Measurements from ENCODE around the gene BRIP1. TPM values are rescaled to one million over a fixed set of nuclear protein-coding genes. Genes with fewer than 3 reads are reported as not detected.

The BRIP1 gene
- total RNA-seq, 1 experiment from 2014 or later, result 8.5 TPM

DNA sequence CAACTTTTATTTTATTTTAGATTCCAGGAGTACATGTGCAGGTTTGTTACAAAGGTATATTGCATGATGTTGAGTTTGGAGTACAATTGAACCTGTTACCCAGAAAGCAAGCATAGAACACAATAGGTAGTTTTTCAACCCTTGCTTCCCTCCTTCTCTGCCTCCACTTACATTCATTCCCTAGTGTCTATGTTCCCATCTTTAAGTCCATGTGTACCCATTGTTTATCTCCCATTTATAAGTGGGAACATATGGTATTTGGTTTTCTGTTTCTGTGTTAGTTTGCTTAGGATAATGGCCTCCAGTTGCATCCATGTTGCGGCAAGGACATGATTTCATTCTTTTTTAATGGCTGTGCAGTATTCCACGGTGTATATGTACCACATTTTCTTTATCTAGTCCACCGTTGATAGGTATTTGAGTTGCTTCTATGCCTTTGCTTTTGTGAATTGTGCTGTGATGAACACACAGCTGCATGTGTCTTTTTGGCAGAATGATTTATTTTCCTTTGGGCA lies 158.3 kb downstream of the BRIP1 start:
- Histone ChIP-seq H3K27me3 (ENCODE audit: low read length) (no peaks in the 10 kb centered on the region), H3K4me3 (ENCODE audit: low read length) (no peak overlapping the region), H2AFZ (ENCODE audit: low read length) (no peak overlapping the region), H3K4me1 (ENCODE audit: low read length) (no peaks in the 10 kb centered on the region), H3K79me2 (ENCODE audit: low read length) (no peaks in the 10 kb centered on the region), H3K9ac (ENCODE audit: low read length) (no peak overlapping the region), H3K9me3 (ENCODE audit: low read length) (peaks cover 10% of the 10 kb centered on the region), H3K27ac (ENCODE audit: low read length) (no peak overlapping the region), H3K9me2 (replicated peaks; ENCODE audit: insufficient read depth, low read length) (no peaks in the 10 kb centered on the region), H4K20me1 (ENCODE audit: insufficient read depth, low read depth, low read length) (no peaks in the 10 kb centered on the region), H3K4me2 (ENCODE audit: low read depth, low read length, poor library complexity, severe bottlenecking) (no peak overlapping the region), H3K36me3 (ENCODE audit: insufficient read depth, low read length) (peaks cover 19% of the 10 kb centered on the region)
- DNase-seq, result no peak

DNA sequence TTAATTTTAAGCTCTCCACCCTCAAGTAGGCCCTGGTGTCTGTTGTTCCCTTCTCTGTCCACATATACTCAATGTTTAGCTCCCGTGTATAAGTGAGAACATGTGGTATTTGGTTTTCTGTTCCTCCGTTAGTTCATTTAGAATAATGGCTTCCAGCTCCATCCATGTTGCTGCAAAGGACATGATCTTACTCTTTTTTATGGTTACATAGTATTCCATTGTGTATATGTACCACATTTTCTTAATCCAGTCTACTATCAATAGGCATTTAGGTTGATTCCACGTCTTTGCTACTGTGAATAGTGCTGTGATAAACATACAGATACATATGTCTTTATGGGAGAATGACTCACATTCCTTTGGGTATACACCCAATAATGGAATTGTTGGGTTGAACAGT lies 160.9 kb downstream of the BRIP1 start:
- Histone ChIP-seq H4K20me1 (ENCODE audit: insufficient read depth, low read depth, low read length) (no peaks in the 10 kb centered on the region), H3K4me2 (ENCODE audit: low read depth, low read length, poor library complexity, severe bottlenecking) (no peak overlapping the region), H3K4me1 (ENCODE audit: low read length) (no peaks in the 10 kb centered on the region), H3K9me3 (ENCODE audit: low read length) (peaks cover 15% of the 10 kb centered on the region), H3K9ac (ENCODE audit: low read length) (no peak overlapping the region), H3K27ac (ENCODE audit: low read length) (no peak overlapping the region), H3K79me2 (ENCODE audit: low read length) (no peaks in the 10 kb centered on the region), H3K36me3 (ENCODE audit: insufficient read depth, low read length) (peaks cover 3% of the 10 kb centered on the region; the same call in 1 of the 2 replicates), H3K4me3 (ENCODE audit: low read length) (no peak overlapping the region), H3K9me2 (replicated peaks; ENCODE audit: insufficient read depth, low read length) (no peaks in the 10 kb centered on the region), H2AFZ (ENCODE audit: low read length) (no peak overlapping the region), H3K27me3 (ENCODE audit: low read length) (no peaks in the 10 kb centered on the region)
- no peak for DNase-seq

DNA sequence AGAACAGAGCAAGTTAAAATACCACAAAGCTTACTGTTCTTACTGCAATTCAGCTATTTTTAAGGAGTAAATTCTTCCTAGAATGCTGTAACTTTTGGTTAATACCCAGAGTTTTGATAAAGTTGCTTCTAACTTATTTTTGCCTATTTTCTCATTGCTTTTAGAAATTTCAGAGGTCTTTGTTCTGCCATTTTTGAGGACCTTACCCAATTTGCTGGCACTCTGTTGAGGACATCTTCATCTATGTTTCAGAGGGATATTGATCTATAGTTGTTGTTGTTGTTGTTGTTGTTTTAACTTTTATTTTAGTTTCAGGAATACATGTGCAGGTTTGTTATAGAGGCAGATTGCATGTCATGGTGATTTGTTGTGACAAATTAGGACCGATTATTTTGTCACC lies 161.3 kb downstream of the BRIP1 start:
- H4K20me1 ChIP-seq (ENCODE audit: insufficient read depth, low read depth, low read length), result no peaks in the 10 kb centered on the region
- no peaks in the 10 kb centered on the region for H3K79me2 ChIP-seq (ENCODE audit: low read length)
- H3K9ac ChIP-seq (ENCODE audit: low read length), result no peak overlapping the region
- H3K4me1 ChIP-seq (ENCODE audit: low read length), result no peaks in the 10 kb centered on the region
- no peak overlapping the region for H3K4me3 ChIP-seq (ENCODE audit: low read length)
- H2AFZ ChIP-seq (ENCODE audit: low read length), result no peak overlapping the region
- no peaks in the 10 kb centered on the region for H3K9me2 ChIP-seq (replicated peaks; ENCODE audit: insufficient read depth, low read length)
- peaks cover 3% of the 10 kb centered on the region; the same call in 1 of the 2 replicates for H3K36me3 ChIP-seq (ENCODE audit: insufficient read depth, low read length)
- no peak overlapping the region for H3K4me2 ChIP-seq (ENCODE audit: low read depth, low read length, poor library complexity, severe bottlenecking)
- H3K27me3 ChIP-seq (ENCODE audit: low read length), result no peaks in the 10 kb centered on the region
- no peak overlapping the region for H3K27ac ChIP-seq (ENCODE audit: low read length)
- DNase-seq, result no peak
- H3K9me3 ChIP-seq (ENCODE audit: low read length), result peaks cover 15% of the 10 kb centered on the region

DNA sequence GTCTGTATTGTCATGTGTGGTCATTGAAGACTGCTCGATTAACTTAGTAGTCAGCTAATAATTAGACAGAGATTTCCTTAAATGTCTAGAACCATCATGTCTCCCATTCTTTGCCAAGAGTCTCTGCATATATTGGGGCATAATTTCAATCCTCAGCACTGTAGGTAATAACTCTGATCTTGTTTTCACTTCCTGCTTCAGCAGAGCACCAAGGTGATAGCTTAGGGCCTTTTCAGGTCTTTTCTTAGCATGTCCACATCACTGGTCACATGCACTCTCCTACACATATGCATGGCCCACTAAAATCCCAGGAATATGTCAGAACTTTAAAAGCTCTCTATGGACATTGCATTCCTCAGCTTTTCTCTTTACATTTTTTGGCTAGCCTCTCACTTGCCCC lies 162.0 kb downstream of the BRIP1 start:
- no peak overlapping the region for H3K27ac ChIP-seq (ENCODE audit: low read length)
- H4K20me1 ChIP-seq (ENCODE audit: insufficient read depth, low read depth, low read length), result no peaks in the 10 kb centered on the region
- H3K79me2 ChIP-seq (ENCODE audit: low read length), result no peaks in the 10 kb centered on the region
- no peak for DNase-seq
- H3K4me2 ChIP-seq (ENCODE audit: low read depth, low read length, poor library complexity, severe bottlenecking), result no peak overlapping the region
- H3K9me2 ChIP-seq (replicated peaks; ENCODE audit: insufficient read depth, low read length), result no peaks in the 10 kb centered on the region
- no peak overlapping the region for H3K9ac ChIP-seq (ENCODE audit: low read length)
- peaks cover 15% of the 10 kb centered on the region for H3K9me3 ChIP-seq (ENCODE audit: low read length)
- no peak overlapping the region for H2AFZ ChIP-seq (ENCODE audit: low read length)
- no peaks in the 10 kb centered on the region for H3K36me3 ChIP-seq (ENCODE audit: insufficient read depth, low read length)
- H3K4me1 ChIP-seq (ENCODE audit: low read length), result no peaks in the 10 kb centered on the region
- no peak overlapping the region for H3K4me3 ChIP-seq (ENCODE audit: low read length)
- H3K27me3 ChIP-seq (ENCODE audit: low read length), result no peaks in the 10 kb centered on the region

DNA sequence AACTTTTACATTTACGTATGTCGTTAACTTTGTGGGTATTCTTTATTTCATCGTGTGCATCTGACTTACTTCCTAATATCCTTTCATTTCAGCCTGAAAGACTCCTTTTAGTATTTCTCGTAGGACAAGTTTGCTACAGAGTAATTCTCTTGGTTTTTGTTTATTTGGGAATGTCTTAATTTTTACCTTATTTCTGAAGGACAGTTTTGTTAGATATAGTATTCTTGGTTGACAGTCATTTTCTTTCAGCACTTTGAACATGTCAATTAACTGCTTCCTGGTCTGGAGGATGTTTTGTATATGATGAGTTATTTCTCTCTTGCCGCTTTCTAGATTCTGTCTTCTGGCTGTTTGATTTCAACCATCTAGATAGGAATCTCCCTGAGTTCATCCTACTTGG lies 163.1 kb downstream of the BRIP1 start:
- Histone ChIP-seq H3K4me1 (ENCODE audit: low read length) (no peaks in the 10 kb centered on the region), H3K27ac (ENCODE audit: low read length) (no peak overlapping the region), H3K9me3 (ENCODE audit: low read length) (peaks cover 15% of the 10 kb centered on the region), H3K27me3 (ENCODE audit: low read length) (no peaks in the 10 kb centered on the region), H3K4me2 (ENCODE audit: low read depth, low read length, poor library complexity, severe bottlenecking) (no peak overlapping the region), H3K79me2 (ENCODE audit: low read length) (no peaks in the 10 kb centered on the region), H3K9me2 (replicated peaks; ENCODE audit: insufficient read depth, low read length) (no peaks in the 10 kb centered on the region), H3K4me3 (ENCODE audit: low read length) (no peak overlapping the region), H3K36me3 (ENCODE audit: insufficient read depth, low read length) (no peaks in the 10 kb centered on the region), H4K20me1 (ENCODE audit: insufficient read depth, low read depth, low read length) (no peaks in the 10 kb centered on the region), H2AFZ (ENCODE audit: low read length) (no peak overlapping the region), H3K9ac (ENCODE audit: low read length) (no peak overlapping the region)
- DNase-seq, result no peak

DNA sequence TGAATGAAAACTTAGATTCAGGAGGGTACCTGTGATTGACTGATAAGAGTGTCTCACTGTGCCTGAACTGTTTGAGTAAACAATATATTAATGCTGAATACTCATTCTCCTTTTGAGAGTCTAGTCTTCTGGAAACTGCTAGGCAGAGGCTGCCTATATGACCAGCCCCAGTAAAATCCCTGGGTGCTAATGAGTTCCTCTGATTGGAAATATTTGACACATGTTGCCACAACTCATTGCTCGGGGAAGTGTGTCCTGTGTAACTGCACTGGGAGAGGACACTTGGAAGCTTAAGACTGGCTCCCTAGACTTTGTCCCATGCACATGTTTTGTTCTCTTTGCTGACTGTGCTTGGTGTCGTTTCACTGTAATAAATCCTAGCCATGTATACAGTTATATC lies 163.6 kb downstream of the BRIP1 start:
- peaks cover 15% of the 10 kb centered on the region for H3K9me3 ChIP-seq (ENCODE audit: low read length)
- H3K79me2 ChIP-seq (ENCODE audit: low read length), result no peaks in the 10 kb centered on the region
- no peaks in the 10 kb centered on the region for H3K36me3 ChIP-seq (ENCODE audit: insufficient read depth, low read length)
- H3K9ac ChIP-seq (ENCODE audit: low read length), result no peak overlapping the region
- H3K9me2 ChIP-seq (replicated peaks; ENCODE audit: insufficient read depth, low read length), result no peaks in the 10 kb centered on the region
- DNase-seq, result peak; percentile 27
- H3K4me1 ChIP-seq (ENCODE audit: low read length), result no peaks in the 10 kb centered on the region
- no peaks in the 10 kb centered on the region for H4K20me1 ChIP-seq (ENCODE audit: insufficient read depth, low read depth, low read length)
- no peak overlapping the region for H3K27ac ChIP-seq (ENCODE audit: low read length)
- H3K4me2 ChIP-seq (ENCODE audit: low read depth, low read length, poor library complexity, severe bottlenecking), result no peak overlapping the region
- H3K4me3 ChIP-seq (ENCODE audit: low read length), result no peak overlapping the region
- no peak overlapping the region for H2AFZ ChIP-seq (ENCODE audit: low read length)
- no peaks in the 10 kb centered on the region for H3K27me3 ChIP-seq (ENCODE audit: low read length)

DNA sequence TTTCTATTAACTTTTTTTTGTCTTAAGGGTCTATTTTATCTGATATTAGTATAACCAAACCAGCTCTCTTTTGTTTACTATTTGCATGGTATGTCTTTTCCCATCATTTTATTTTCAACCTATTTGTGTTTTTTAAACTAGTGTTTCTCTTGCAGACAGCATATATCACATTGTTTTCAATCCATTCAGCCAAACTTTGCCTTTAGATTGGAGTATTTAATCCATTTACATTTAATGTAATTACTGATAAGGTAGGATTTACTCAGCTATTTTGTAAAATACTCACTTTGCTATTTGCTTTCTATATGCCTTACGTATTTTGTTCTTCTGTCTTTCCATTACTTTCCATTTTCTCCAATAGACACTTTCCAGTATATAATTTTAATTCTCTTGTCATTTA lies 164.3 kb downstream of the BRIP1 start:
- Histone ChIP-seq H3K9me3 (ENCODE audit: low read length) (peaks cover 15% of the 10 kb centered on the region), H3K27ac (ENCODE audit: low read length) (no peak overlapping the region), H3K4me1 (ENCODE audit: low read length) (no peaks in the 10 kb centered on the region), H3K9me2 (replicated peaks; ENCODE audit: insufficient read depth, low read length) (no peaks in the 10 kb centered on the region), H3K27me3 (ENCODE audit: low read length) (no peaks in the 10 kb centered on the region), H3K36me3 (ENCODE audit: insufficient read depth, low read length) (no peaks in the 10 kb centered on the region), H3K79me2 (ENCODE audit: low read length) (no peaks in the 10 kb centered on the region), H3K9ac (ENCODE audit: low read length) (no peak overlapping the region), H3K4me3 (ENCODE audit: low read length) (no peak overlapping the region), H3K4me2 (ENCODE audit: low read depth, low read length, poor library complexity, severe bottlenecking) (no peak overlapping the region), H4K20me1 (ENCODE audit: insufficient read depth, low read depth, low read length) (no peaks in the 10 kb centered on the region), H2AFZ (ENCODE audit: low read length) (no peak overlapping the region)
- peak; percentile 29 for DNase-seq

DNA sequence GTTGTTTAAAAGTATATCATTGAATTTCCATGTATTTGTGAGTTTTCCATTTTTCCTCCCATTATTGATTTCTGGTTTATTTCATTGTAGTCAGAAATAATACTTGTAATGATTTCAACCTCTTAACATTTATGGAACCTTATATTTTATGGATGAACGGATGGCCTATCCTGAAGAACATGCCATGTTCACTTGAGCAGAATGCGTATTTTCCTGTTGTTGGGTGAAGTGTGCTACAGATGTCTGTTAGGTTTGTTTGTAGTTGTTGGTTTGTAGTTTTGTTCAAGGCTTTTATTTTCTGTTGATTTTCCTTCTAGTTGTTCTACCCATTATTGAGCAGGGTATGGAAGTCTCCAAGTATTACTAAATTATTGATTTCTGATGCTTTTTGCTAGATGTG lies 165.1 kb downstream of the BRIP1 start:
- Histone ChIP-seq H4K20me1 (ENCODE audit: insufficient read depth, low read depth, low read length) (no peaks in the 10 kb centered on the region), H3K9me3 (ENCODE audit: low read length) (peaks cover 15% of the 10 kb centered on the region), H3K27ac (ENCODE audit: low read length) (no peak overlapping the region), H3K36me3 (ENCODE audit: insufficient read depth, low read length) (no peaks in the 10 kb centered on the region), H3K9me2 (replicated peaks; ENCODE audit: insufficient read depth, low read length) (no peaks in the 10 kb centered on the region), H3K9ac (ENCODE audit: low read length) (no peak overlapping the region), H3K4me1 (ENCODE audit: low read length) (no peaks in the 10 kb centered on the region), H3K79me2 (ENCODE audit: low read length) (no peaks in the 10 kb centered on the region), H3K4me3 (ENCODE audit: low read length) (no peak overlapping the region), H3K27me3 (ENCODE audit: low read length) (no peaks in the 10 kb centered on the region), H2AFZ (ENCODE audit: low read length) (no peak overlapping the region), H3K4me2 (ENCODE audit: low read depth, low read length, poor library complexity, severe bottlenecking) (no peak overlapping the region)
- DNase-seq, result peak; percentile 33

Measured in Karpas-422 (cell line).